A549 (cell line): ENCODE measurements around the gene DIAPH2. TPM values are rescaled to one million over a fixed set of nuclear protein-coding genes. Genes with fewer than 3 reads are reported as not detected.

Experiments
- ATAC-seq, 2 experiments: fragments of 200-7000 bp in 1 of 2; fragments of >200 bp in 1 of 2; cut with Nextera tagmentation in 1 of 2; cut with Tn5 transposase in 1 of 2; 3 replicates each; pipeline versions ENCODE4 v1.8.0 to v1.9.1; 2018 to 2020; ENCODE audit warnings: mild to moderate bottlenecking in 1 of 2, moderate library complexity in 1 of 2
- CTCF ChIA-PET: fragments of 300-600 bp; sonication (Branson Sonifier 250); formaldehyde crosslinking; extraction: SDS; loops from one replicate; lab custom pipeline; 2021; ENCODE audit warnings: antibody characterized with exemption, inconsistent platforms; lab: Yijun Ruan, JAX
- POLR2A ChIA-PET: fragments of 350-600 bp; formaldehyde crosslinking; extraction: SDS; loops from one replicate; lab custom pipeline; 2021; ENCODE audit warnings: antibody characterized with exemption, inconsistent platforms; lab: Yijun Ruan, JAX
- DNase-seq, 2 experiments: peaks; one replicate each; pipeline versions ENCODE4 v3.0.0 to v3.0.0-alpha.2; 2011 to 2016; ENCODE audit warnings: low read depth in 1 of 2, low spot score in 1 of 2
- FAIRE-seq: peaks from 2 replicates; lab custom pipeline; 2011; peaks lifted over from hg19 to GRCh38; lab: Jason Lieb, UNC
- H3K27ac ChIP-seq, 2 experiments: fragments of >200 bp; sonication (Bioruptor Twin); formaldehyde crosslinking; 3 replicates each; pipeline ENCODE4 v1.5.1; 2016 to 2017
- H3K4me1 ChIP-seq: fragments of >200 bp; sonication (Bioruptor Twin); formaldehyde crosslinking; 3 replicates; pipeline ENCODE4 v1.6.1; 2016
- H3K4me2 ChIP-seq: fragments of >200 bp; sonication (Bioruptor Twin); formaldehyde crosslinking; 3 replicates; pipeline ENCODE4 v1.6.1; 2016
- H3K4me3 ChIP-seq: fragments of >200 bp; sonication (Bioruptor Twin); formaldehyde crosslinking; 3 replicates; pipeline ENCODE4 v1.5.1; 2016
- H3K9me3 ChIP-seq: fragments of >200 bp; sonication (Bioruptor Twin); formaldehyde crosslinking; 3 replicates; pipeline ENCODE4 v1.6.1; 2016
- ATOH8 ChIP-seq: fragments of 250-450 bp; sonication (Bioruptor Pico); IDR thresholded peaks from 2 replicates; pipeline ENCODE4 v1.5.0; 2020; ENCODE audit warnings: low read depth, mild to moderate bottlenecking, moderate library complexity
- BCL3 ChIP-seq: fragments of >200 bp; sonication (Bioruptor Twin); formaldehyde crosslinking; IDR thresholded peaks from 3 replicates; pipeline ENCODE4 v1.6.1; 2016
- CBX2 ChIP-seq: fragments of 200-600 bp; sonication (generic); IDR thresholded peaks from 2 replicates; pipeline ENCODE4 v1.6.1; 2016; ENCODE audit warnings: low read depth, mild to moderate bottlenecking, borderline replicate concordance
- CBX8 ChIP-seq: fragments of 200-600 bp; sonication (generic); IDR thresholded peaks from 2 replicates; pipeline ENCODE4 v1.6.1; 2016
- CEBPB ChIP-seq, 2 experiments: fragments of >200 bp in 1 of 2; sonication (Bioruptor Twin) in 1 of 2; formaldehyde crosslinking in 1 of 2; IDR thresholded peaks; 2 replicates each; pipeline ENCODE4 v1.6.1; 2012 to 2016
- EHF ChIP-seq: fragments of 250-450 bp; sonication (Bioruptor Pico); IDR thresholded peaks from 2 replicates; pipeline ENCODE4 v1.5.0; 2020; ENCODE audit warnings: mild to moderate bottlenecking
- EHMT2 ChIP-seq: fragments of 200-600 bp; sonication (generic); IDR thresholded peaks from 2 replicates; pipeline ENCODE4 v1.6.1; 2016; ENCODE audit warnings: antibody characterized with exemption, low read depth, mild to moderate bottlenecking, moderate library complexity
- ELK1 ChIP-seq: fragments of 150-350 bp; IDR thresholded peaks from 2 replicates; pipeline ENCODE4 v1.6.1; 2014; ENCODE audit warnings: low read depth, mild to moderate bottlenecking, low read length
- HOXB13 ChIP-seq: fragments of 250-450 bp; sonication (Bioruptor Pico); IDR thresholded peaks from 2 replicates; pipeline ENCODE4 v1.5.0; 2020; ENCODE audit warnings: low read depth, mild to moderate bottlenecking, moderate library complexity
- HOXB5 ChIP-seq: fragments of 250-450 bp; sonication (Bioruptor Pico); IDR thresholded peaks from 2 replicates; pipeline ENCODE4 v1.5.0; 2020; ENCODE audit warnings: mild to moderate bottlenecking, moderate library complexity
- JUNB ChIP-seq: fragments of >200 bp; sonication (Bioruptor Twin); formaldehyde crosslinking; IDR thresholded peaks from 2 replicates; pipeline ENCODE4 v1.6.1; 2016
- MAFK ChIP-seq: fragments of 450-650 bp; IDR thresholded peaks from 2 replicates; pipeline ENCODE4 v1.6.1; 2014; ENCODE audit not compliant: partially characterized antibody
- MAZ ChIP-seq: fragments of 150-350 bp; IDR thresholded peaks from 2 replicates; pipeline ENCODE4 v1.6.1; 2014; ENCODE audit warnings: antibody characterized with exemption, low read depth, low read length, borderline replicate concordance
- MYC ChIP-seq: IDR thresholded peaks from 2 replicates; pipeline ENCODE4 v1.6.1; 2012; ENCODE audit warnings: mild to moderate bottlenecking, inconsistent platforms, low read length, improper control_type of control experiment, borderline replicate concordance
- NR3C1 ChIP-seq: fragments of >200 bp; sonication (Bioruptor Twin); formaldehyde crosslinking; IDR thresholded peaks from 3 replicates; pipeline ENCODE4 v1.6.1; 2017
- TP53 ChIP-seq: fragments of 250-450 bp; sonication (Bioruptor Pico); IDR thresholded peaks from 2 replicates; pipeline ENCODE4 v1.5.0; 2021; ENCODE audit warnings: mild to moderate bottlenecking, moderate library complexity
- WGBS: methylation state at CpG from one replicate; pipeline ENCODE4 v1.1.6; 2017; ENCODE audit errors: missing lambda C conversion rate; 5-methylcytosine and 5-hydroxymethylcytosine counted together
- polyA plus RNA-seq, 4 experiments: library from polyadenylated mRNA; depleted of rRNA in 3 of 4; stranded (reverse); fragments of >200 nt; fragmentation: RNase III in 1 of 4; extraction: RNeasy Plus Mini Kit Qiagen cat#74134 plus additional on column Dnase treatment in 1 of 4; gene quantifications; 2 replicates in 3 of 4; 3 replicates in 1 of 4; pipeline ENCODE4 v1.2.3, GENCODE V29; 2011 to 2017
- small RNA-seq, 6 experiments: library from RNA; depleted of rRNA; stranded (forward); fragments of <200 nt; gene quantifications; one replicate each; pipeline ENCODE3, GENCODE V24; 2012
- TF ChIP-seq, protein P1 (sequence below): IDR thresholded peaks from 2 replicates; pipeline ENCODE4 v1.6.1; 2012
- TF ChIP-seq, protein P2 (sequence below): fragments of 250-450 bp; sonication (Bioruptor Pico); IDR thresholded peaks from 2 replicates; pipeline ENCODE4 v1.5.0; 2021; ENCODE audit warnings: mild to moderate bottlenecking, moderate library complexity, borderline replicate concordance

DIAPH2 gene
- polyA plus RNA-seq, 2 of the 4 experiments (the other 2 are of a cell fraction), result 3.7 to 10.0 TPM

- no peaks in the 10 kb centered on the region for H3K4me1 ChIP-seq
- DNase-seq, result no peak
- POLR2A ChIA-PET, result interaction anchor here (0.6 kb wide), 1 partner anchor 54 kb away, joined by 4 read pairs; no protein-coding TSS in a partner anchor
- 41% methylated on average over 3 of the region's 3 CpGs for WGBS
- H3K4me2 ChIP-seq, result no peak overlapping the region
- no peak for TF ChIP-seq CBX2
- no peak for TF ChIP-seq CBX8
- no peak for TF ChIP-seq JUNB
- no peak for TF ChIP-seq BCL3
- no peak for TF ChIP-seq ATOH8
- no peak for TF ChIP-seq HOXB5 (CRISPR knock-in tag)
- TF ChIP-seq CEBPB (IDR thresholded peaks at IDR 0.05), result no peak
- TF ChIP-seq NR3C1, result no peak
- TF ChIP-seq, protein P1, sequence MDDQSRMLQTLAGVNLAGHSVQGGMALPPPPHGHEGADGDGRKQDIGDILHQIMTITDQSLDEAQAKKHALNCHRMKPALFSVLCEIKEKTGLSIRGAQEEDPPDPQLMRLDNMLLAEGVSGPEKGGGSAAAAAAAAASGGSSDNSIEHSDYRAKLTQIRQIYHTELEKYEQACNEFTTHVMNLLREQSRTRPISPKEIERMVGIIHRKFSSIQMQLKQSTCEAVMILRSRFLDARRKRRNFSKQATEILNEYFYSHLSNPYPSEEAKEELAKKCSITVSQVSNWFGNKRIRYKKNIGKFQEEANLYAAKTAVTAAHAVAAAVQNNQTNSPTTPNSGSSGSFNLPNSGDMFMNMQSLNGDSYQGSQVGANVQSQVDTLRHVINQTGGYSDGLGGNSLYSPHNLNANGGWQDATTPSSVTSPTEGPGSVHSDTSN, result no peak
- TF ChIP-seq MYC, result no peak
- no peak for TF ChIP-seq HOXB13 (CRISPR knock-in tag)
- TF ChIP-seq EHMT2, result no peak
- no peak for TF ChIP-seq TP53 (CRISPR knock-in tag)
- TF ChIP-seq EHF (CRISPR knock-in tag), result no peak
- no peak for TF ChIP-seq MAZ
- TF ChIP-seq, protein P2, sequence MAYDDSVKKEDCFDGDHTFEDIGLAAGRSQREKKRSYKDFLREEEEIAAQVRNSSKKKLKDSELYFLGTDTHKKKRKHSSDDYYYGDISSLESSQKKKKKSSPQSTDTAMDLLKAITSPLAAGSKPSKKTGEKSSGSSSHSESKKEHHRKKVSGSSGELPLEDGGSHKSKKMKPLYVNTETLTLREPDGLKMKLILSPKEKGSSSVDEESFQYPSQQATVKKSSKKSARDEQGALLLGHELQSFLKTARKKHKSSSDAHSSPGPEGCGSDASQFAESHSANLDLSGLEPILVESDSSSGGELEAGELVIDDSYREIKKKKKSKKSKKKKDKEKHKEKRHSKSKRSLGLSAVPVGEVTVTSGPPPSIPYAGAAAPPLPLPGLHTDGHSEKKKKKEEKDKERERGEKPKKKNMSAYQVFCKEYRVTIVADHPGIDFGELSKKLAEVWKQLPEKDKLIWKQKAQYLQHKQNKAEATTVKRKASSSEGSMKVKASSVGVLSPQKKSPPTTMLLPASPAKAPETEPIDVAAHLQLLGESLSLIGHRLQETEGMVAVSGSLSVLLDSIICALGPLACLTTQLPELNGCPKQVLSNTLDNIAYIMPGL (CRISPR knock-in tag), result no peak
- TF ChIP-seq ELK1, result no peak
- no peak for FAIRE-seq
- no peak overlapping the region for H3K27ac ChIP-seq
- ATAC-seq, result no peak
- CTCF ChIA-PET, result interaction anchor here (0.9 kb wide), 1 partner anchor 47 kb away, joined by 3 read pairs; no protein-coding TSS in a partner anchor
- no peaks in the 10 kb centered on the region for H3K9me3 ChIP-seq
- H3K4me3 ChIP-seq, result no peak overlapping the region
These were observed 954.0 kb downstream of the DIAPH2 start for GRCh38 chrX:97638621-97639020.

DNA sequence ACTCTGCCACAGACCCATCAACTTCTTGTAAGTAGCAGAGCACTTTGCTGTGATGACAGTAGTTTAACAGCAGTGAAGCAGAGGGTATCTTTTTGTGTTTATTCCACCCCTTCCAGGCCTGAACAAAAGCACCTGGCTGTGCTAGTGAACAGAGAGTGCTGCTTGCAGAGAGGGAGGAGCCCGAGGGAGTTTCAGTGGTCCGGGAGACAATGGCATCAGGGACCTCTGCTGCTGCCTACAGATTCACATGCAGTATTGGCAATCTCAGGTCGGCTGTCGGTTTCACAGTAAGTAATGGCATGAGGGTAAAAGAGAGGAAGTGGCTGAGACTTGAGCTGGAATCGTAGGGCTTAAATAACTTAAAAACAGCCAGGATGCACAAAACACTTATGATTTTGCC is 954.9 kb downstream of the DIAPH2 start:
- Histone ChIP-seq H3K9me3 (no peaks in the 10 kb centered on the region), H3K27ac (no peak overlapping the region), H3K4me3 (no peak overlapping the region), H3K4me2 (no peak overlapping the region), H3K4me1 (no peaks in the 10 kb centered on the region)
- ATAC-seq, result no peak
- no peak for DNase-seq
- CTCF ChIA-PET, result no interaction called here
- POLR2A ChIA-PET, result no interaction called here
- TF ChIP-seq EHF (CRISPR knock-in tag) (no peak), JUNB (no peak), MAFK (no peak)
- FAIRE-seq, result no peak
- 31% methylated on average over 3 of the region's 5 CpGs for WGBS

Small RNA genes within 50 kb of the gene (small RNA-seq; reads per million reads assigned to genes)
- 0 reads per million in 6 experiments for gene RF00017
- 0 reads per million in 6 experiments for gene RF00019
- gene RN7SL74P, result 0 reads per million in 6 experiments

Other genes with a start within 250 kb of the DIAPH2 start
- gene RPA4, start 199.1 kb downstream of the DIAPH2 start, polyA plus RNA-seq (2011; rRNA removed), result 0.23 and 0.28 TPM in 2 replicates
- 0.09 to 0.26 TPM (median 0.12 TPM) in 3 replicates for gene RPA4, start 199.1 kb downstream of the DIAPH2 start, polyA plus RNA-seq (2017; fragmentation: RNase III; extraction: RNeasy Plus Mini Kit Qiagen cat#74134 plus additional on column Dnase treatment)